Activated CD8-positive, alpha-beta memory T cell treated with anti-CD3 and anti-CD28 coated beads for 48 hours (primary cell): ENCODE measurements around the gene HGFAC.

Experiments used
- DNase-seq, 3 experiments: peaks; one replicate each; pipeline ENCODE4 v3.0.0-alpha.2; 2020; ENCODE audit warnings: low read depth in 2 of 3, low spot score in 2 of 3

HGFAC gene

GRCh38 chr4:3441501-3442459 lies at the start of gene HGFAC:
Gene HGFAC, plus strand, starts transcription at chr4:3441968. Its CDS starts 34 bp downstream, at chr4:3442002.
- DNase-seq = no peak

- no peak for DNase-seq
Measured at GRCh38 chr4:3392321-3392720, 49.4 kb upstream of the HGFAC start.

GRCh38 chr4:3393171-3393570 lies 48.6 kb upstream of the HGFAC start:
- DNase-seq = no peak

- DNase-seq = no peak
Measured at GRCh38 chr4:3396600-3396999, 45.2 kb upstream of the HGFAC start.

GRCh38 chr4:3397128-3397527 lies 44.6 kb upstream of the HGFAC start:
- no peak for DNase-seq

GRCh38 chr4:3399277-3400194 lies 42.2 kb upstream of the HGFAC start:
- no peak for DNase-seq

GRCh38 chr4:3401436-3402171 lies 40.2 kb upstream of the HGFAC start:
- DNase-seq = no peak

GRCh38 chr4:3402491-3403347 lies 39.0 kb upstream of the HGFAC start:
- DNase-seq = no peak

GRCh38 chr4:3403348-3403906 lies 38.3 kb upstream of the HGFAC start:
- no peak for DNase-seq

- no peak for DNase-seq
Measured at GRCh38 chr4:3404546-3404945, 37.2 kb upstream of the HGFAC start.

GRCh38 chr4:3405176-3405575 lies 36.6 kb upstream of the HGFAC start:
- DNase-seq = no peak

GRCh38 chr4:3406021-3406420 lies 35.7 kb upstream of the HGFAC start:
- DNase-seq = no peak

GRCh38 chr4:3406431-3406830 lies 35.3 kb upstream of the HGFAC start:
- DNase-seq = no peak

- no peak for DNase-seq
Measured at GRCh38 chr4:3407171-3407771, 34.5 kb upstream of the HGFAC start.

- no peak for DNase-seq
Measured at GRCh38 chr4:3407930-3408792, 33.6 kb upstream of the HGFAC start.

GRCh38 chr4:3408793-3409330 lies 32.9 kb upstream of the HGFAC start:
- DNase-seq = no peak

GRCh38 chr4:3409571-3410091 lies 32.1 kb upstream of the HGFAC start:
- DNase-seq = no peak
